Fibroblast of lung (primary cell): Measurements from ENCODE around the gene LIPG. TPM values are rescaled to one million over a fixed set of nuclear protein-coding genes. Genes with fewer than 3 reads are reported as not detected.

Source experiments
- DNase-seq, 2 donors: peaks; one replicate each; pipeline versions ENCODE4 v3.0.0 to v3.0.0-alpha.2; 2010; ENCODE audit warnings: low read depth in 2 of 2
- H2AFZ ChIP-seq: 2 replicates; pipeline ENCODE4 v1.5.1; 2012; ENCODE audit warnings: low read length, control low read depth, inconsistent platforms
- H3K27ac ChIP-seq: 2 replicates; pipeline ENCODE4 v1.5.1; 2011; ENCODE audit warnings: low read length, control low read depth; ENCODE audit not compliant: insufficient read depth
- H3K27me3 ChIP-seq: 2 replicates; pipeline ENCODE4 v1.5.1; 2011; ENCODE audit warnings: mild to moderate bottlenecking, low read length; ENCODE audit not compliant: control insufficient read depth, insufficient read depth
- H3K36me3 ChIP-seq: 2 replicates; pipeline ENCODE4 v1.5.1; 2011; ENCODE audit warnings: low read length; ENCODE audit not compliant: control insufficient read depth, insufficient read depth
- H3K4me1 ChIP-seq: 2 replicates; pipeline ENCODE4 v1.5.1; 2011; ENCODE audit warnings: low read length; ENCODE audit not compliant: control insufficient read depth, insufficient read depth; ENCODE audit errors: extremely low read depth
- H3K4me2 ChIP-seq: 2 replicates; pipeline ENCODE4 v1.5.1; 2011; ENCODE audit warnings: low read length, control low read depth; ENCODE audit not compliant: insufficient read depth; ENCODE audit errors: extremely low read depth
- H3K4me3 ChIP-seq, 4 experiments: fragments of 200-600 bp in 1 of 4; sonication (generic) in 1 of 4; replicated peaks in 1 of 4; 2 replicates each; pipeline ENCODE4 v1.5.1; 2011 to 2016; ENCODE audit warnings: low read length in 4 of 4, low read depth in 3 of 4, mild to moderate bottlenecking in 3 of 4, control low read depth in 2 of 4, inconsistent platforms in 1 of 4, mixed read lengths in 1 of 4; ENCODE audit not compliant: insufficient read depth in 1 of 4; ENCODE audit errors: control extremely low read depth in 1 of 4
- H3K79me2 ChIP-seq: 2 replicates; pipeline ENCODE4 v1.5.1; 2012; ENCODE audit warnings: mild to moderate bottlenecking, low read length, inconsistent platforms; ENCODE audit not compliant: control insufficient read depth, insufficient read depth
- H3K9ac ChIP-seq: 2 replicates; pipeline ENCODE4 v1.5.1; 2011; ENCODE audit warnings: mild to moderate bottlenecking, low read length, control low read depth; ENCODE audit not compliant: insufficient read depth
- H3K9me3 ChIP-seq: 2 replicates; pipeline ENCODE4 v1.5.1; 2012; ENCODE audit warnings: low read depth, low read length; ENCODE audit not compliant: control insufficient read depth, insufficient read depth
- H4K20me1 ChIP-seq: 2 replicates; pipeline ENCODE4 v1.5.1; 2011; ENCODE audit warnings: low read length; ENCODE audit not compliant: control insufficient read depth, insufficient read depth; ENCODE audit errors: extremely low read depth
- CTCF ChIP-seq, 2 donors: IDR thresholded peaks in 1 of 2; conservative IDR thresholded peaks in 1 of 2; 1 replicate in 1 of 2; 2 replicates in 1 of 2; pipeline ENCODE4 v1.5.1; 2011 to 2012; ENCODE audit warnings: low read length in 2 of 2, control low read depth in 1 of 2, inconsistent platforms in 1 of 2, low read depth in 1 of 2, mild to moderate bottlenecking in 1 of 2
- EZH2 ChIP-seq: IDR thresholded peaks from 2 replicates; pipeline ENCODE4 v1.5.1; 2012; ENCODE audit warnings: low read length, control low read depth, mild to moderate bottlenecking; ENCODE audit errors: missing control alignments
- polyA plus RNA-seq, 2 donors: library from polyadenylated mRNA; depleted of rRNA in 1 of 2; stranded (reverse) in 1 of 2; unstranded in 1 of 2; fragments of >200 nt; gene quantifications; 2 replicates each; pipeline ENCODE4 v1.2.1, GENCODE V29; 2011 to 2012; ENCODE audit warnings: missing spikeins in 1 of 2
- total RNA-seq: library from RNA; depleted of rRNA; stranded (reverse); fragments of >200 nt; gene quantifications from 2 replicates; pipeline ENCODE4 v1.2.1, GENCODE V29; 2014

The LIPG gene
- total and polyA plus RNA-seq, 2 donors (not counting 1 experiment from before 2014, with no cell fraction given): 0.30 to 0.50 TPM

GRCh38 chr18:49566985-49567384 lies 5.1 kb downstream of the LIPG start:
- no peak for DNase-seq
- Histone ChIP-seq H3K27ac (no peak overlapping the region), H4K20me1 (no peaks in the 10 kb centered on the region), H3K79me2 (no peaks in the 10 kb centered on the region), H2AFZ (no peak overlapping the region), H3K9me3 (no peaks in the 10 kb centered on the region), H3K27me3 (no peaks in the 10 kb centered on the region), H3K9ac (no peak overlapping the region), H3K4me3 (no peak overlapping the region), H3K4me1 (no peaks in the 10 kb centered on the region), H3K4me2 (no peak overlapping the region), H3K36me3 (no peaks in the 10 kb centered on the region)
- no peak for TF ChIP-seq CTCF (conservative IDR thresholded peaks at IDR 0.05 in 1 of 2, IDR thresholded peaks at IDR 0.05 in 1 of 2; ENCODE audit: low read depth in 1 of 2, low read length in 2 of 2)
- TF ChIP-seq EZH2: no peak

GRCh38 chr18:49569724-49570123 lies 7.9 kb downstream of the LIPG start:
- no peak overlapping the region for H3K4me3 ChIP-seq
- H4K20me1 ChIP-seq: no peaks in the 10 kb centered on the region
- H3K27me3 ChIP-seq: no peaks in the 10 kb centered on the region
- no peak for TF ChIP-seq CTCF (conservative IDR thresholded peaks at IDR 0.05 in 1 of 2, IDR thresholded peaks at IDR 0.05 in 1 of 2; ENCODE audit: low read depth in 1 of 2, low read length in 2 of 2)
- TF ChIP-seq EZH2: no peak
- H3K27ac ChIP-seq: no peak overlapping the region
- H2AFZ ChIP-seq: no peak overlapping the region
- no peaks in the 10 kb centered on the region for H3K9me3 ChIP-seq
- no peaks in the 10 kb centered on the region for H3K36me3 ChIP-seq
- H3K79me2 ChIP-seq: no peaks in the 10 kb centered on the region
- H3K4me2 ChIP-seq: no peak overlapping the region
- no peaks in the 10 kb centered on the region for H3K4me1 ChIP-seq
- no peak for DNase-seq
- no peak overlapping the region for H3K9ac ChIP-seq

GRCh38 chr18:49570836-49571235 lies 9.0 kb downstream of the LIPG start:
- Histone ChIP-seq H3K27me3 (no peaks in the 10 kb centered on the region), H3K36me3 (no peaks in the 10 kb centered on the region), H3K4me3 (no peak overlapping the region), H3K9me3 (no peaks in the 10 kb centered on the region), H3K27ac (no peak overlapping the region), H3K79me2 (no peaks in the 10 kb centered on the region), H2AFZ (no peak overlapping the region), H4K20me1 (no peaks in the 10 kb centered on the region), H3K4me2 (no peak overlapping the region), H3K4me1 (no peaks in the 10 kb centered on the region), H3K9ac (no peak overlapping the region)
- TF ChIP-seq EZH2: no peak
- no peak for TF ChIP-seq CTCF (conservative IDR thresholded peaks at IDR 0.05 in 1 of 2, IDR thresholded peaks at IDR 0.05 in 1 of 2; ENCODE audit: low read depth in 1 of 2, low read length in 2 of 2)
- no peak for DNase-seq
